Right hindlimb (tissue), 1 donor: ENCODE measurements around the gene TPD52L2.
A peak's percentile ranks its signal among the peaks of the same experiment; 100 is the strongest.
"Not testable (repeated sequence)": the region's sequence is repeated elsewhere in the genome, so short reads cannot be mapped to it uniquely, and the experiment has no call there.

Experiments used
- DNase-seq: peaks from one replicate; pipeline ENCODE4 v3.0.0-alpha.2; 2018

TPD52L2 gene

DNA sequence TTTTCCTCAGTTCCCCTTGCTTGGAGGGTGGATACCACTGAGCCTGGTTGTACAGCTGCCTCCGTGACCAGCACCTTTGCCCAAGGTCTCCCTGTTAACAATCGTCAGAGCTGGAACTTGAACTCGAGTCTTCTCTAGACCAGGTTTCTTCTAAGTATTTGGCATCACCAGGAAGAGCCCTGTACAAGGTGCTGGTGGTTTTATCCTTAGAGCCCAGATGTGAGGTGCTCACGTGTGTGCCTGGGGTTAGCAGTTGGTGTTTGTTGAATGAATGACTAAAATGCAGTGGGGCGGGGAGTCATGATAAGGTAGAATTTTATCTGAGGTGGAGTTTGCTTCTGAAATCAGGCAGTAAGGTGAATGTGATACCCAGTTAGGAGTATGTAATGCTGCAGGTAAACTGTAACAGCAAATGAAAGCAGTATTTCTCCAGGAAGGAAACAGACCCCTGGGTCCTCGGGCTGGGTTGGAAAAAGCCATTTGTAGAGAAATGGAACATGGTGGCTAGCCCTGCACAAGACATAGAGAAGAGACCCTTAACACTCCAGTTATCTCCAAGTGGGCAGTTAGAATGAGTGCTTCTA, 33.0 kb downstream of the TPD52L2 start:
- no peak for DNase-seq

DNA sequence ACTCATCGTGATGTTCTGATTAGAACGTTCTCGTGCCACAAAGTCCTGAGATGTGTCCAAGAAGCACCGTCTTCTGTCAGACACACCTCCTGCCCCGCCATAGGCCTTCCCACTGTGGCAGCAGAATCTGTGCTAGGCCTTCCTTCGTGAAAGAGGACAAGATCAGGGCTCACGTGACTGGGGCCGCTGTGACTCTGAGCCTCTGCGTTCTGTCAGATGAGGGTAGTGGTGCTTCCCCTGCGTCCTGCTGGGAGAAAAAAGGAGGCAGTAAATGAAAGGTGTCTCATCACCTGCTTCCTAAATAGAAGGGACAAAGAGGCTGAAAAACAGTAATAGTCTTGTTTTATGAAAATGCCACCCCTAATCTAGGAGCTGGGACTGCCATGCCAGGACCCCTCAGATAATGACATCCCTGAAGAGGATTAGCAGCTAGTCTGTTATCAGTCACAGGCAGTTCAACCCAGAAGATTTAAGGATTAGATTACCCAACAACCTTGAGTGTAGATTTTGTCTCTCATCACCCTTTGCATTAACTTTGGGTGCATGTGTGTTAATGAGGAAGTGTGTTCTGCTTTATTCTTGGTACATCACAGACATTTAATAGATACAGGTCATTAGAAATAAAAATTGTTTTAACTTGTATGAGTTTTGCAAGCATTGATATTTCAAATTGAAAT, 34.0 kb downstream of the TPD52L2 start:
- DNase-seq, result no peak

DNA sequence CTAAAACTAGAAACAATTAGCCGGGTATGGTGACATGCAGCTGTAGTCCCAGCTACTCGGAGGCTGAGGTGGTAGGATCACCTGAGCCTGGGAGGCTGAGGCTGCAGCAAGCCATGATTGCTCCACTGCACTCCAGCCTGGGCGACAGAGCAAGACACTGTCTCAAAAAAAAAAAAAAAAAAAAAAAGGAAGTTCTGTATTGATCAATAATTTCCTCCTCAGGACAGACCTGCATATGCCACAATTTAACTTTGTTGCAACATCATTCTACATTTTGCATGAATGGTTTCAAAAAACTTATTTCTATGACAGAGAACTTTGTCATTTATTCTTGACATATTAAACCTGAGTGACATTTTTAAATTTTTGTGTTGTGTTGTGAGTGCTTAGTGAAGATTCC, 35.3 kb downstream of the TPD52L2 start:
- no peak for DNase-seq

DNA sequence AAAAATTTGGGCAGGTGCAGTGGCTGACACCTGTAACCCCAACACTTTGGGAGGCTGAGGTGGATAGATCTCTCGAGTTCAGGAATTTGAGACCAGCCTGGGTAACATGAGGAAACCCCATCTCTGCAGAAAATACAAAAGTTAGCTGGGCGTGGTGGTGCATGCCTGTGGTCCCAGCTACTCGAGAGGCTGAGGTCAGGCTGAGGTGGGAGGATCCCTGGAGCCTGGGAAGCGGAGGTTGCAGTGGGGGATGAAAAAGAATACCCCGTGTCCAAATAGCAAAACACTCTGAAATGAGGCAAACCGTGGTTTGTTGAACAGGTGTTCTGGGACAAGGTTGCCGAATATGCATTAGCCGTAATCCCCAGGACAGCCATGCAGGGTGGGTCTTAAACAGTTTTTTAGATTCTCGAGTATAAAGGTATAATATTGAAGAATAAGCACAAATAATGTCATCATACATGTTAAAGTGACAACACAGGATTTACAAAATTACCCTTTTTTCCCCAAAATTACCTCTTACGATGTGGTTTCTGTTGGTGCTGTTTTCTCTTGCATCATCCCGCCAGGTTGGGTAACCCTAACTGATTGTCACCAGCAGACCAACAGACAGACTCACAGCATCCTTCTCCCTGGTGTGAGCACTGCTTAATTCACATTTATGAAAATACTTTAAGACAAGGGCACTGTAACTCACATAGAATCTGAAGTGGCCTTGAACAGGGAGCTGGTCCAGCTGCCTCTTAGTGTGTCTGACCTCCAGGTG, 38.9 kb downstream of the TPD52L2 start:
- DNase-seq, result no peak

GRCh38 chr20:63908008-63908682, 43.1 kb downstream of the TPD52L2 start:
- no peak for DNase-seq

DNA sequence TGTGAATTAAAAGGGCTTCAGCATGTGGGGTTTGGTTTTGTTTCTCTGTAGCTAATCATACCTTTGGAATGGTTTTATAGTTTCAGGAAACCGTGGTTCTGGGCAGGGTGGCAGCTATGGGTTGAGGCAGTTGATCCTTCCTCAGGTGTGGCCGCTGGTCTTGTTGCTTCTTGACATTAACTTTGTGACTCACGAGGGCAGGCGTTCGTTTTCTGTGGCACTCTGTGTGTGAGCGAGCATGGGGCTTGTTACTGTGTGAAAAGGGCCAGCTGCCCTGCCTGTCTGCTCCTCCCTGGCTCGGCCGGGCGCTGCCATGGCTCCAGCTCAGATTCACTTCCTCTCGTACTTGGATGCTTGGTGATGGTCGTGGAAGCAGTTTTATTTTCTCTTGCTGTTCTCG, 46.1 kb downstream of the TPD52L2 start:
- DNase-seq, result peak; percentile 33

DNA sequence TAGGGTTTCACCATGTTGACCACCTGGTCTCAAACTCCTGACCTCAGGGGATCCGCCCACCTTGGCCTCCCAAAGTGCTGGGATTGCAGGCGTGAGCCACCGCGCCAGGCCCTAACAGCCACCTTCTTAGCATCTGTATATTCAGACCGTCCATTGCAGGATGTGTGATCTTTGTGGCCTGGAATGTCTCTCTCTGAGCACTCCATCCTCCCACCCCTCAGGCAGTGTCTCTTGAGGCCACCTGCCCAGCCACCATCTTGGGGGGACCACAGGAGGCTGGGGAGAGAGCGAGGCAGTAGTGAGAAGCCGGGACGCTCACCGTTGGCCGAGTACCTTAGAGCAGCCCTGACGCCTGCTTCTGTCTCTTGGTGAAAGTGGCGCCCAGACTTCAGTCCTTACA, 48.7 kb downstream of the TPD52L2 start:
- no peak for DNase-seq

- DNase-seq, result no peak
Observed at GRCh38 chr20:63915471-63915870, 50.4 kb downstream of the TPD52L2 start.

GRCh38 chr20:63916371-63916939, 51.4 kb downstream of the TPD52L2 start:
- DNase-seq, result not testable (repeated sequence)

DNA sequence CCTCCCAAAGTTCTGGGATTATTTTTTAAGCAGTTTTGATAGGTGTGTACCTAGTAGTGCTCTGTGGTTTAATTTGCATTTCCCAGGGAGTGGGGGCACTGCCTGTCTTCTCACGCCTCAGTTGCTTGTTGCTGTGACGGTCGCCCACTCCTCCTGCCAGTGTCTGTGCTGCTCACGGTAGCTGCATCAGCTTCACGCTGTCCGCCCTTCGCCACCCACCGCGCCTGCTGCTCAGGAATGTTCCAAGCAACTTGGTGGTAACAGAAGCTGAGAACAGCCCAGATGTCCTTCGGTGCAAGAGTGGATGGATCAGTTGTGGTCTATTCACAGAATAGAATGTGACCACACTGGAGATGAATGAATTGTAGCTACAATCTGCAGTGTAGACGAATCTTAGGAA, 52.7 kb downstream of the TPD52L2 start:
- DNase-seq, result no peak

- DNase-seq, result no peak
Observed at GRCh38 chr20:63919130-63919529, 54.1 kb downstream of the TPD52L2 start.

- DNase-seq, result no peak
Observed at GRCh38 chr20:63920226-63920625, 55.2 kb downstream of the TPD52L2 start.

DNA sequence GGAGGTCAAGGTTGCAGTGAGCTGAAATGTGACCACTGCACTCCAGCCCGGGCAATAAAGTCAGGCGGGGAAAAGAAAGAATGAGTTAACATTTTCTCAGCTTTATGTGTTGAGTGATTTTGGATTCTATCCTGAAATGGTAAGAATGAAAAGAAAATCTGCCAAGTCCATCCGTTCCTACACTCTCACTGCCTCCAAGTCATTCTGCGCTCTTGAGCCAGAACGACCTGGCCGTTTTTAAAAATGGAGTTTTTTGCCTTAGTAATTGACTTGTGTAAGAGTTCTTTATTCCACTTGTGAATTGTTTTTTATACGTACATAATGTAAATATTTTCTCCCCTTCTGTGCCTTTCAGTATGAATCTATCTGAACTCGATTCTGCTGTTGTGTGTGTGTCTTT, 58.6 kb downstream of the TPD52L2 start:
- no peak for DNase-seq

DNA sequence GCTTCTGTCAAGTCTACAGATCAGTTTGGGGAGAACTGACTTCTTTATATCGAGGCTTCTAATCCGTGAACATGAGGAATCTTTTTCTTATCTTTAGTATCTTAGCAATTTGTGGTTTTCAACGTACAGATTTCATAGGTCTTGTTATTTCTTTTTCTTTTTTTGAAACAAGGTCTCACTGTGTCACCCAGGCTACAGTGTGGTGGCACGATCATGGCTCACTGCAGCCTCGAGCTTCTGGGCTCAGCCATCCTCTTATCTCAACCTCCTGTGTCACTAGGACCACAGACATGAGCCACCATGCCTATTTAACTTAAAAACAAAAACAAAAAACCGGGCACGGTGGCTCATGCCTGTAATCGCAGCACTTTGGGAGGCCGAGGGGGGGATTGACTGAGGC, 59.2 kb downstream of the TPD52L2 start:
- DNase-seq, result no peak

- no peak for DNase-seq
Observed at GRCh38 chr20:63926298-63926697, 61.2 kb downstream of the TPD52L2 start.

DNA sequence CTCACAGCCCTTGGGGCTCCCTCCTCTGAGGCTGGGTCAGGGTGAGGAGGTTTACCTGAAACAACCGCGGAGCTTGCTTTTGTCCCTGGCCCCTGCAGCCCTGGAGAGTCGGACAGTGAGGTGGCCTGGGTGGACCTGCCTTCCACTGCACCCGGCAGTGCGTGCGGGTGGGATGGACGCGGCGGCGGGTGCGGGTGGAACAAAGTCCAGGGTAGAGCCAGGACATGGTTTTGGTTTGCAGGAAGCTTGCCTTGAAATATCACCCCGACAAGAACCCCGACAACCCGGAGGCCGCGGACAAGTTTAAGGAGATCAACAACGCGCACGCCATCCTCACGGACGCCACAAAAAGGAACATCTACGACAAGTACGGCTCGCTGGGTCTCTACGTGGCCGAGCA, 64.0 kb downstream of the TPD52L2 start:
- no peak for DNase-seq

DNA sequence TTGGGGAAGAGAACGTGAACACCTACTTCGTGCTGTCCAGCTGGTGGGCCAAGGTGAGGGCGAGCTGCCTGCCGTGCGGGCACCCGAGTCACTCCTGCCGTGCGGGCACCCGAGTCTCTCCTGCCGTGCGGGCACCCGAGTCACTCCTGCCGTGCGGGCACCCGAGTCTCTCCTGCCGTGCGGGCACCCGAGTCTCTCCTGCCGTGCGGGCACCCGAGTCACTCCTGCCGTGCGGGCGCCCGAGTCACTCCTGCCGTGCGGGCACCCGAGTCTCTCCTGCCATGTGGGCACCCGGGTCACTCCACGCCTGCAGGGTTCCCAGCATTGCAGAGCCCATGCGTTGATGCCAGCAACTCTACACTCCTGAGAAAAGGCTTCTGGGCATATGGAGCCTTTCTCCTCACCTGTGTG, 64.4 kb downstream of the TPD52L2 start:
- DNase-seq, result not testable (repeated sequence)

- no peak for DNase-seq
Observed at GRCh38 chr20:63930971-63931553, 66.0 kb downstream of the TPD52L2 start.

- no peak for DNase-seq
Observed at GRCh38 chr20:63931735-63932134, 66.7 kb downstream of the TPD52L2 start.

GRCh38 chr20:63932606-63933160, 67.6 kb downstream of the TPD52L2 start:
- DNase-seq, result no peak

- DNase-seq, result no peak
Observed at GRCh38 chr20:63933646-63934045, 68.6 kb downstream of the TPD52L2 start.

- DNase-seq, result no peak
Observed at GRCh38 chr20:63934271-63935068, 69.4 kb downstream of the TPD52L2 start.
